Calu3 (cell line): ENCODE data around the gene FGFR1OP2. TPM values are rescaled to one million over a fixed set of nuclear protein-coding genes. Genes with fewer than 3 reads are reported as not detected.

Source experiments
- BruUV-seq: library from RNA; stranded (reverse); fragments of 400-500 nt; replicated peaks from 2 replicates; lab custom pipeline; 2021; lab: Mats Ljungman, UMichigan
- CTCF ChIA-PET: fragments of 300-600 bp; sonication (Branson Sonifier 250); formaldehyde crosslinking; loops from one replicate; lab custom pipeline; 2022; ENCODE audit warnings: antibody characterized with exemption; lab: Charles Lee
- DNase-seq: peaks from one replicate; pipeline ENCODE4 v3.0.0; 2022
- H3K27ac Mint-ChIP-seq: one replicate; pipeline ENCODE4 v1.8.0; 2022; ENCODE audit warnings: mixed read lengths; ENCODE audit not compliant: unreplicated experiment
- H3K27me3 Mint-ChIP-seq: one replicate; pipeline ENCODE4 v1.8.0; 2022; ENCODE audit warnings: mixed read lengths; ENCODE audit not compliant: unreplicated experiment
- H3K36me3 Mint-ChIP-seq: one replicate; pipeline ENCODE4 v1.8.0; 2022; ENCODE audit warnings: mild to moderate bottlenecking, moderate library complexity, mixed read lengths; ENCODE audit not compliant: insufficient read depth, unreplicated experiment
- H3K4me1 Mint-ChIP-seq: one replicate; pipeline ENCODE4 v1.8.0; 2022; ENCODE audit warnings: mild to moderate bottlenecking, low read depth, mixed read lengths; ENCODE audit not compliant: unreplicated experiment
- H3K4me3 Mint-ChIP-seq: one replicate; pipeline ENCODE4 v1.8.0; 2022; ENCODE audit warnings: mild to moderate bottlenecking, low read depth, moderate library complexity, mixed read lengths; ENCODE audit not compliant: unreplicated experiment
- H3K9me3 Mint-ChIP-seq: one replicate; pipeline ENCODE4 v1.8.0; 2022; ENCODE audit warnings: low read depth, mixed read lengths; ENCODE audit not compliant: unreplicated experiment
- CTCF ChIP-seq: fragments of 200-600 bp; IDR thresholded peaks from one replicate; pipeline ENCODE4 v1.8.0; 2022; ENCODE audit warnings: antibody characterized with exemption; ENCODE audit not compliant: unreplicated experiment
- intact Hi-C: fragments of 100-400 bp; cut with micrococcal nuclease; formaldehyde crosslinking; loops from one replicate; pipeline ENCODE4 v1.10.0; 2022; ENCODE audit not compliant: unreplicated experiment
- total RNA-seq: library from RNA; stranded (reverse); gene quantifications from 2 replicates; pipeline ENCODE4 v1.2.3, GENCODE V29; 2022

The FGFR1OP2 gene
- total RNA-seq, 1 experiment from 2014 or later = 37.5 TPM

- Mint-ChIP-seq H3K4me3 (no peak overlapping the region), H3K27me3 (no peaks in the 10 kb centered on the region), H3K27ac (no peak overlapping the region), H3K9me3 (no peaks in the 10 kb centered on the region), H3K4me1 (peaks cover 8% of the 10 kb centered on the region), H3K36me3 (peaks cover 11% of the 10 kb centered on the region)
- no peak for DNase-seq
- no peak for TF ChIP-seq CTCF
- intact Hi-C loops = no loop called here
- CTCF ChIA-PET = interaction anchor here (0.6 kb wide), 1 partner anchor 1556 kb away, joined by 3 read pairs; no protein-coding TSS in a partner anchor
- no TSS peak for BruUV-seq
Observed at GRCh38 chr12:26919216-26919555, 19.1 kb upstream of the FGFR1OP2 start.

GRCh38 chr12:26921886-26922285 lies 16.4 kb upstream of the FGFR1OP2 start:
- CTCF ChIA-PET = no interaction called here
- intact Hi-C loops = no loop called here
- DNase-seq = no peak
- no peak overlapping the region for H3K4me3 Mint-ChIP-seq
- no peak overlapping the region for H3K27ac Mint-ChIP-seq
- H3K9me3 Mint-ChIP-seq = no peaks in the 10 kb centered on the region
- TF ChIP-seq CTCF = no peak
- no TSS peak for BruUV-seq
- H3K27me3 Mint-ChIP-seq = no peaks in the 10 kb centered on the region
- H3K4me1 Mint-ChIP-seq = peaks cover 8% of the 10 kb centered on the region
- H3K36me3 Mint-ChIP-seq = peaks cover 2% of the 10 kb centered on the region

GRCh38 chr12:26928661-26929060 lies 9.6 kb upstream of the FGFR1OP2 start:
- TF ChIP-seq CTCF = no peak
- no peak overlapping the region for H3K27ac Mint-ChIP-seq
- H3K4me1 Mint-ChIP-seq = peaks cover 8% of the 10 kb centered on the region
- CTCF ChIA-PET = no interaction called here
- H3K27me3 Mint-ChIP-seq = no peaks in the 10 kb centered on the region
- H3K36me3 Mint-ChIP-seq = peaks cover 12% of the 10 kb centered on the region
- no TSS peak for BruUV-seq
- no peaks in the 10 kb centered on the region for H3K9me3 Mint-ChIP-seq
- intact Hi-C loops = no loop called here
- no peak overlapping the region for H3K4me3 Mint-ChIP-seq
- DNase-seq = no peak

GRCh38 chr12:26929590-26929989 lies 8.7 kb upstream of the FGFR1OP2 start:
- H3K4me1 Mint-ChIP-seq = peaks cover 11% of the 10 kb centered on the region
- no TSS peak for BruUV-seq
- no peaks in the 10 kb centered on the region for H3K27me3 Mint-ChIP-seq
- intact Hi-C loops = no loop called here
- H3K4me3 Mint-ChIP-seq = no peak overlapping the region
- no peak overlapping the region for H3K27ac Mint-ChIP-seq
- H3K9me3 Mint-ChIP-seq = no peaks in the 10 kb centered on the region
- DNase-seq = no peak
- peaks cover 12% of the 10 kb centered on the region for H3K36me3 Mint-ChIP-seq
- CTCF ChIA-PET = no interaction called here
- no peak for TF ChIP-seq CTCF
